Calu3 (cell line): Measurements from ENCODE around the gene AACS. TPM values are rescaled to one million over a fixed set of nuclear protein-coding genes. Genes with fewer than 3 reads are reported as not detected.

ENCODE experiments used
- BruUV-seq: library from RNA; stranded (reverse); fragments of 400-500 nt; replicated peaks from 2 replicates; lab custom pipeline; 2021; lab: Mats Ljungman, UMichigan
- CTCF ChIA-PET: fragments of 300-600 bp; sonication (Branson Sonifier 250); formaldehyde crosslinking; loops from one replicate; lab custom pipeline; 2022; ENCODE audit warnings: antibody characterized with exemption; lab: Charles Lee
- DNase-seq: peaks from one replicate; pipeline ENCODE4 v3.0.0; 2022
- H3K27ac Mint-ChIP-seq: one replicate; pipeline ENCODE4 v1.8.0; 2022; ENCODE audit warnings: mixed read lengths; ENCODE audit not compliant: unreplicated experiment
- H3K27me3 Mint-ChIP-seq: one replicate; pipeline ENCODE4 v1.8.0; 2022; ENCODE audit warnings: mixed read lengths; ENCODE audit not compliant: unreplicated experiment
- H3K36me3 Mint-ChIP-seq: one replicate; pipeline ENCODE4 v1.8.0; 2022; ENCODE audit warnings: mild to moderate bottlenecking, moderate library complexity, mixed read lengths; ENCODE audit not compliant: insufficient read depth, unreplicated experiment
- H3K4me1 Mint-ChIP-seq: one replicate; pipeline ENCODE4 v1.8.0; 2022; ENCODE audit warnings: mild to moderate bottlenecking, low read depth, mixed read lengths; ENCODE audit not compliant: unreplicated experiment
- H3K4me3 Mint-ChIP-seq: one replicate; pipeline ENCODE4 v1.8.0; 2022; ENCODE audit warnings: mild to moderate bottlenecking, low read depth, moderate library complexity, mixed read lengths; ENCODE audit not compliant: unreplicated experiment
- H3K9me3 Mint-ChIP-seq: one replicate; pipeline ENCODE4 v1.8.0; 2022; ENCODE audit warnings: low read depth, mixed read lengths; ENCODE audit not compliant: unreplicated experiment
- CTCF ChIP-seq: fragments of 200-600 bp; IDR thresholded peaks from one replicate; pipeline ENCODE4 v1.8.0; 2022; ENCODE audit warnings: antibody characterized with exemption; ENCODE audit not compliant: unreplicated experiment
- intact Hi-C: fragments of 100-400 bp; cut with micrococcal nuclease; formaldehyde crosslinking; loops from one replicate; pipeline ENCODE4 v1.10.0; 2022; ENCODE audit not compliant: unreplicated experiment
- total RNA-seq: library from RNA; stranded (reverse); gene quantifications from 2 replicates; pipeline ENCODE4 v1.2.3, GENCODE V29; 2022

Gene AACS
- total RNA-seq, 1 experiment from 2014 or later = 39.2 TPM

- intact Hi-C loops = loop anchor here (10.0 kb wide), 1 partner anchor 247 kb away; no protein-coding TSS in a partner anchor
- BruUV-seq = no TSS peak
- Mint-ChIP-seq H3K27ac (no peak overlapping the region), H3K27me3 (no peaks in the 10 kb centered on the region), H3K36me3 (peaks cover 12% of the 10 kb centered on the region), H3K4me3 (no peak overlapping the region), H3K9me3 (no peaks in the 10 kb centered on the region), H3K4me1 (peaks cover 70% of the 10 kb centered on the region)
- CTCF ChIA-PET = interaction anchor here (0.6 kb wide), 1 partner anchor 35 kb away, joined by 3 read pairs; no protein-coding TSS in a partner anchor
- TF ChIP-seq CTCF = no peak
- DNase-seq = no peak
These were observed 32.2 kb downstream of the AACS start for GRCh38 chr12:125097427-125097826.

DNA sequence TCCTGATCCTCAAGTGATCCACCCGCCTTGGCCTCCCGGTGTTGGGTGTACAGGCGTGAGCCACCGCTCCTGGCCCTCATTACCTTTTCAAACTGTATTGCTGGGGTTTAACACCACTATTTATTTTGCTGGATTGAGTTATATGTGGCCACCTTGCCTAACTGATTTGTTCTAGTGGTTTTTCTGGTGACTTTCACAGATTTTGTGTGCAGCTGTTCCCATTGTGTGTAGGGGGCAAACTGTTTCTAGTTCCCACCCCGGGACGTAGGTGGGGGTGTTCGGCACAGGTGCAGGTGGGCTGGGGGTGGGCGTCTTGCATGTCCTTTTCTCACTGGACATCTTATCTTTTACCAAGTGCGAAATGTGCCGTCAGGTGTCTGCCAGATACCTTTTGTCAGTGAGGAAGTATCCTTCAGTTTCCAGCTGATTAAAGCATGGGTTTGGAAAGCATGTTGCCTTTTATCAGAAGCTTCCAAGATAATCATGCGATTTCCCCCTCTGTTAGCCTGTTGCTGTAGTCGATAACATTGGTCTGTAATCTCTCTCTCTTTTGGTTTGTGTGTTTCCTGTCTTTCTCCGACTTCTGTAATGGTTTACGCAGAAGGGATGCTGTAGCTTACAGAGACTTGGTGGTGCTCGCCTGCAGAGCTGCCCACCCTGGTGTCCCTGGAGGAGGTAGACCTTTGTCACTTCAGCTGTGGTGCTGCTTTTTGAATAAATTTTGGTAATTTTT lies 33.6 kb downstream of the AACS start:
- H3K4me1 Mint-ChIP-seq = peaks cover 61% of the 10 kb centered on the region
- intact Hi-C loops = loop anchor here (10.0 kb wide), 1 partner anchor 246 kb away; no protein-coding TSS in a partner anchor
- no TSS peak for BruUV-seq
- CTCF ChIA-PET = interaction anchor here (0.6 to 0.7 kb wide), 3 partner anchors 11 to 207 kb away, joined by 3 to 5 read pairs (median 5); no protein-coding TSS in a partner anchor
- DNase-seq = no peak
- H3K9me3 Mint-ChIP-seq = no peaks in the 10 kb centered on the region
- TF ChIP-seq CTCF = no peak
- H3K36me3 Mint-ChIP-seq = peaks cover 5% of the 10 kb centered on the region
- H3K27ac Mint-ChIP-seq = peak overlapping the region; percentile 17
- H3K4me3 Mint-ChIP-seq = no peak overlapping the region
- H3K27me3 Mint-ChIP-seq = no peaks in the 10 kb centered on the region

DNA sequence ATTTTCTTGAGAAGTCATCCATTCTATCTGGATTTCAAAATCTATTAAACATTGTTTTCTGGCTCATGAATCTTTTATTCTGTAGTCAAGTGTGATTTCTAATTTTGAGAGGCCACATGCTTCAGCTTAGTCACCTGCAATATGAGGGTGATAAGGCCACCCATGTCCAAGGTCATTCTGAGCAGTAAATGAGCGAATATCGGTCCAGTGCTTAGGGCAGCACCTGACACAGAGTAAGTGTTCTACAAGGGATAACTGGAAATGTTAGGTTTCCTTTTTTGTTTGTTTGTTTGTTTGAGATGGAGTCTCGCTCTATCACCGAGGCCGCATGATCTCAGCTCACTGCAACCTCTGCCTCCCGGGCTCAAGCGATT lies 34.2 kb downstream of the AACS start:
- CTCF ChIA-PET = no interaction called here
- DNase-seq = no peak
- no peak for TF ChIP-seq CTCF
- no TSS peak for BruUV-seq
- Mint-ChIP-seq H3K36me3 (peaks cover 10% of the 10 kb centered on the region), H3K4me3 (no peak overlapping the region), H3K27me3 (no peaks in the 10 kb centered on the region), H3K9me3 (no peaks in the 10 kb centered on the region), H3K27ac (peak overlapping the region; percentile 17), H3K4me1 (peaks cover 57% of the 10 kb centered on the region)
- intact Hi-C loops = loop anchor here (10.0 kb wide), 1 partner anchor 245 kb away; no protein-coding TSS in a partner anchor

GRCh38 chr12:125100551-125101434 lies 35.6 kb downstream of the AACS start:
- no peak for TF ChIP-seq CTCF
- Mint-ChIP-seq H3K4me3 (peak overlapping the region; percentile 5), H3K36me3 (peaks cover 14% of the 10 kb centered on the region), H3K4me1 (peaks cover 43% of the 10 kb centered on the region), H3K27me3 (no peaks in the 10 kb centered on the region), H3K9me3 (no peaks in the 10 kb centered on the region), H3K27ac (peak overlapping the region; percentile 60)
- BruUV-seq = TSS peak; percentile 76
- CTCF ChIA-PET = interaction anchor here (0.5 to 0.8 kb wide), 3 partner anchors 29 to 102 kb away, joined by 3 to 4 read pairs (median 3); no protein-coding TSS in a partner anchor
- intact Hi-C loops = loop anchor here (2.0 to 10.0 kb wide), 4 partner anchors 24 to 884 kb away; partner anchors contain the start of gene BRI3BP
- DNase-seq = peak; percentile 68
